ENCODE data around the gene PTPRD. TPM values are rescaled to one million over a fixed set of nuclear protein-coding genes. Genes with fewer than 3 reads are reported as not detected.

PTPRD gene
- total and polyA plus RNA-seq, 9 of the 15 experiments (the other 6 are each of a cell fraction or from before 2014, with no cell fraction given), result 0.11 TPM; not detected in 8

- no peak for DNase-seq (ENCODE audit: extremely low read depth in 1 of 4, low spot score in 3 of 4)
- 0% methylated on average over 1 of the region's 1 CpG for WGBS (ENCODE audit: insufficient coverage, low coverage, missing lambda C conversion rate)
- Histone ChIP-seq H3K79me2 (ENCODE audit: control insufficient read depth, insufficient read depth, low read length) (no peaks in the 10 kb centered on the region), H4K20me1 (replicated peaks; ENCODE audit: control insufficient read depth, insufficient read depth, low read length) (no peaks in the 10 kb centered on the region), H3K9ac (ENCODE audit: insufficient read depth in 1 of 2, low read depth in 2 of 2, low read length in 2 of 2) (no peak overlapping the region), H3K9me1 (ENCODE audit: control insufficient read depth, insufficient read depth, low read length) (no peaks in the 10 kb centered on the region), H3K9me3 (replicated peaks; ENCODE audit: control insufficient read depth, insufficient read depth, low read depth, low read length) (no peaks in the 10 kb centered on the region), H3K4me3 (no peak overlapping the region), H3K4me1 (replicated peaks in 1 of 2; ENCODE audit: control insufficient read depth in 2 of 2, insufficient read depth in 2 of 2, low read length in 2 of 2) (no peaks in the 10 kb centered on the region), H3K4me2 (ENCODE audit: insufficient read depth, low read length) (no peak overlapping the region), H3K36me3 (ENCODE audit: control insufficient read depth, insufficient read depth, low read length) (no peaks in the 10 kb centered on the region), H3K27me3 (ENCODE audit: control insufficient read depth in 2 of 2, insufficient read depth in 2 of 2, low read length in 2 of 2) (no peaks in the 10 kb centered on the region), H3K27ac (ENCODE audit: extremely low read depth, low read depth, low read length) (no peak overlapping the region), H2AFZ (ENCODE audit: low read depth, low read length) (no peak overlapping the region)
- intact Hi-C loops (cut with micrococcal nuclease), result no loop called here
- TF ChIP-seq ZNF133 (CRISPR knock-in tag; IDR thresholded peaks at IDR 0.05), result no peak
- TF ChIP-seq, protein P1, sequence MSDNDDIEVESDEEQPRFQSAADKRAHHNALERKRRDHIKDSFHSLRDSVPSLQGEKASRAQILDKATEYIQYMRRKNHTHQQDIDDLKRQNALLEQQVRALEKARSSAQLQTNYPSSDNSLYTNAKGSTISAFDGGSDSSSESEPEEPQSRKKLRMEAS (CRISPR knock-in tag; IDR thresholded peaks at IDR 0.05), result no peak
- TF ChIP-seq JUN (IDR thresholded peaks at IDR 0.05; ENCODE audit: borderline replicate concordance, low read depth, low read length), result no peak
- TF ChIP-seq JUN (CRISPR knock-in tag; IDR thresholded peaks at IDR 0.05; ENCODE audit: borderline replicate concordance), result no peak
- no peak for TF ChIP-seq ZFP1 (CRISPR knock-in tag; IDR thresholded peaks at IDR 0.05)
- no peak for TF ChIP-seq MYC (IDR thresholded peaks at IDR 0.05; ENCODE audit: low read depth, low read length)
- no peak for TF ChIP-seq MYC (CRISPR knock-in tag; IDR thresholded peaks at IDR 0.05; ENCODE audit: borderline replicate concordance, low read depth)
- no peak for TF ChIP-seq IRF1 (CRISPR knock-in tag; IDR thresholded peaks at IDR 0.05; ENCODE audit: borderline replicate concordance)
- TF ChIP-seq AFF1 (IDR thresholded peaks at IDR 0.05; ENCODE audit: low read depth in 1 of 2, partially characterized antibody in 2 of 2), result no peak
- TF ChIP-seq KLF6 (CRISPR knock-in tag; IDR thresholded peaks at IDR 0.05; ENCODE audit: borderline replicate concordance), result no peak
- TF ChIP-seq MAFF (IDR thresholded peaks at IDR 0.05; ENCODE audit: low read length), result peak; percentile 55
- TF ChIP-seq NFIC (IDR thresholded peaks at IDR 0.05), result no peak
- no peak for TF ChIP-seq ZNF324 (CRISPR knock-in tag; IDR thresholded peaks at IDR 0.05)
- no peak for TF ChIP-seq RBM34 (IDR thresholded peaks at IDR 0.05; ENCODE audit: borderline replicate concordance, insufficient read depth, low read length)
- TF ChIP-seq ZNF384 (IDR thresholded peaks at IDR 0.05; ENCODE audit: low read depth, low read length), result no peak
- no peak for TF ChIP-seq ZNF124 (CRISPR knock-in tag; IDR thresholded peaks at IDR 0.05)
- no peak for TF ChIP-seq NCOA6 (IDR thresholded peaks at IDR 0.05)
- TF ChIP-seq MAFK (IDR thresholded peaks at IDR 0.05; ENCODE audit: low read length), result peak; percentile 49
- no peak for TF ChIP-seq ZNF561 (CRISPR knock-in tag; conservative IDR thresholded peaks at IDR 0.05)
- TF ChIP-seq MAFG (tag; conservative IDR thresholded peaks at IDR 0.05), result 0 out of 2 replicates have a peak, but pooled peaks have one; percentile 22
- no peak for TF ChIP-seq HOXB6 (CRISPR knock-in tag; IDR thresholded peaks at IDR 0.05; ENCODE audit: borderline replicate concordance)
- no peak for TF ChIP-seq ZNF239 (CRISPR knock-in tag; IDR thresholded peaks at IDR 0.05)
- ChIA-PET POLR2A (no interaction called here), CTCF (ENCODE audit: low intra/inter-chr PET ratio) (no interaction called here)
- FAIRE-seq, result no peak
- no TSS peak for BruUV-seq (replicated peaks)
- ATAC-seq, result no peak
- in situ Hi-C loops (cut with MboI), result no loop called here
Observed at GRCh38 chr9:10403283-10403682, 209.5 kb downstream of the PTPRD start.
